ENCODE data around the gene SFXN3. TPM values are rescaled to one million over a fixed set of nuclear protein-coding genes. Genes with fewer than 3 reads are reported as not detected.
A peak's percentile ranks its signal among the peaks of the same experiment; 100 is the strongest.

SFXN3 gene
- total and polyA plus RNA-seq, 2 of the 13 experiments (the other 11 are each of a cell fraction or from before 2014, with no cell fraction given), result 16.8 to 71.5 TPM

- TF ChIP-seq, protein P1, sequence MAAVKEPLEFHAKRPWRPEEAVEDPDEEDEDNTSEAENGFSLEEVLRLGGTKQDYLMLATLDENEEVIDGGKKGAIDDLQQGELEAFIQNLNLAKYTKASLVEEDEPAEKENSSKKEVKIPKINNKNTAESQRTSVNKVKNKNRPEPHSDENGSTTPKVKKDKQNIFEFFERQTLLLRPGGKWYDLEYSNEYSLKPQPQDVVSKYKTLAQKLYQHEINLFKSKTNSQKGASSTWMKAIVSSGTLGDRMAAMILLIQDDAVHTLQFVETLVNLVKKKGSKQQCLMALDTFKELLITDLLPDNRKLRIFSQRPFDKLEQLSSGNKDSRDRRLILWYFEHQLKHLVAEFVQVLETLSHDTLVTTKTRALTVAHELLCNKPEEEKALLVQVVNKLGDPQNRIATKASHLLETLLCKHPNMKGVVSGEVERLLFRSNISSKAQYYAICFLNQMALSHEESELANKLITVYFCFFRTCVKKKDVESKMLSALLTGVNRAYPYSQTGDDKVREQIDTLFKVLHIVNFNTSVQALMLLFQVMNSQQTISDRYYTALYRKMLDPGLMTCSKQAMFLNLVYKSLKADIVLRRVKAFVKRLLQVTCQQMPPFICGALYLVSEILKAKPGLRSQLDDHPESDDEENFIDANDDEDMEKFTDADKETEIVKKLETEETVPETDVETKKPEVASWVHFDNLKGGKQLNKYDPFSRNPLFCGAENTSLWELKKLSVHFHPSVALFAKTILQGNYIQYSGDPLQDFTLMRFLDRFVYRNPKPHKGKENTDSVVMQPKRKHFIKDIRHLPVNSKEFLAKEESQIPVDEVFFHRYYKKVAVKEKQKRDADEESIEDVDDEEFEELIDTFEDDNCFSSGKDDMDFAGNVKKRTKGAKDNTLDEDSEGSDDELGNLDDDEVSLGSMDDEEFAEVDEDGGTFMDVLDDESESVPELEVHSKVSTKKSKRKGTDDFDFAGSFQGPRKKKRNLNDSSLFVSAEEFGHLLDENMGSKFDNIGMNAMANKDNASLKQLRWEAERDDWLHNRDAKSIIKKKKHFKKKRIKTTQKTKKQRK (IDR thresholded peaks at IDR 0.05; ENCODE audit: low read length), result no peak
- TF ChIP-seq MZF1 (CRISPR knock-in tag; IDR thresholded peaks at IDR 0.05; ENCODE audit: borderline replicate concordance) (no peak), ZNF510 (CRISPR knock-in tag; IDR thresholded peaks at IDR 0.05; ENCODE audit: low read depth) (no peak), ZNF580 (CRISPR knock-in tag; IDR thresholded peaks at IDR 0.05; ENCODE audit: borderline replicate concordance, low read depth) (0 out of 2 replicates have a peak, but pooled peaks have one; percentile 56), ZNF75D (CRISPR knock-in tag; IDR thresholded peaks at IDR 0.05; ENCODE audit: borderline replicate concordance) (no peak), KLF6 (CRISPR knock-in tag; IDR thresholded peaks at IDR 0.05) (no peak), ZNF431 (CRISPR knock-in tag; IDR thresholded peaks at IDR 0.05; ENCODE audit: borderline replicate concordance, low read depth) (no peak), ZFAT (CRISPR knock-in tag; conservative IDR thresholded peaks at IDR 0.05) (no peak), RFXAP (CRISPR knock-in tag; IDR thresholded peaks at IDR 0.05; ENCODE audit: borderline replicate concordance) (no peak), ZNF564 (CRISPR knock-in tag; IDR thresholded peaks at IDR 0.05) (no peak), SAFB2 (CRISPR knock-in tag; IDR thresholded peaks at IDR 0.05; ENCODE audit: borderline replicate concordance, low read depth) (peak; percentile 47; the same call in 1 of the 2 replicates), DNMT1 (CRISPR knock-in tag; IDR thresholded peaks at IDR 0.05) (peak; percentile 76; the same call in 1 of the 2 replicates), MTERF4 (CRISPR knock-in tag; IDR thresholded peaks at IDR 0.05) (peak; percentile 79; the same call in 1 of the 2 replicates), ZNF850 (CRISPR knock-in tag; conservative IDR thresholded peaks at IDR 0.05) (no peak), EZH2 (conservative IDR thresholded peaks at IDR 0.05; ENCODE audit: low read depth, low read length) (no peak), ZNF883 (CRISPR knock-in tag; IDR thresholded peaks at IDR 0.05; ENCODE audit: not compliant biosample characterization) (peak; percentile 65), ZNF326 (CRISPR knock-in tag; IDR thresholded peaks at IDR 0.05; ENCODE audit: borderline replicate concordance) (no peak), ZNF224 (CRISPR knock-in tag; IDR thresholded peaks at IDR 0.05) (no peak), TMF1 (CRISPR knock-in tag; IDR thresholded peaks at IDR 0.05; ENCODE audit: low read depth) (no peak)
- TF ChIP-seq, protein P2, sequence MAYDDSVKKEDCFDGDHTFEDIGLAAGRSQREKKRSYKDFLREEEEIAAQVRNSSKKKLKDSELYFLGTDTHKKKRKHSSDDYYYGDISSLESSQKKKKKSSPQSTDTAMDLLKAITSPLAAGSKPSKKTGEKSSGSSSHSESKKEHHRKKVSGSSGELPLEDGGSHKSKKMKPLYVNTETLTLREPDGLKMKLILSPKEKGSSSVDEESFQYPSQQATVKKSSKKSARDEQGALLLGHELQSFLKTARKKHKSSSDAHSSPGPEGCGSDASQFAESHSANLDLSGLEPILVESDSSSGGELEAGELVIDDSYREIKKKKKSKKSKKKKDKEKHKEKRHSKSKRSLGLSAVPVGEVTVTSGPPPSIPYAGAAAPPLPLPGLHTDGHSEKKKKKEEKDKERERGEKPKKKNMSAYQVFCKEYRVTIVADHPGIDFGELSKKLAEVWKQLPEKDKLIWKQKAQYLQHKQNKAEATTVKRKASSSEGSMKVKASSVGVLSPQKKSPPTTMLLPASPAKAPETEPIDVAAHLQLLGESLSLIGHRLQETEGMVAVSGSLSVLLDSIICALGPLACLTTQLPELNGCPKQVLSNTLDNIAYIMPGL (CRISPR knock-in tag; IDR thresholded peaks at IDR 0.05; ENCODE audit: borderline replicate concordance in 1 of 2, low read depth in 1 of 2), result peak; percentile 97
- TF ChIP-seq, protein P3, sequence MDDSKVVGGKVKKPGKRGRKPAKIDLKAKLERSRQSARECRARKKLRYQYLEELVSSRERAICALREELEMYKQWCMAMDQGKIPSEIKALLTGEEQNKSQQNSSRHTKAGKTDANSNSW (CRISPR knock-in tag; IDR thresholded peaks at IDR 0.05; ENCODE audit: borderline replicate concordance), result 0 out of 2 replicates have a peak, but pooled peaks have one; percentile 32
Observed at GRCh38 chr10:101018600-101019439, 12.2 kb upstream of the SFXN3 start (continued).
